ENCODE results near the gene TRPM4.
A peak's percentile ranks its signal among the peaks of the same experiment; 100 is the strongest.
"Not testable (repeated sequence)": the region's sequence is repeated elsewhere in the genome, so short reads cannot be mapped to it uniquely, and the experiment has no call there.

The TRPM4 gene

GRCh38 chr19:49224441-49224840, 66.8 kb downstream of the TRPM4 start:
- FAIRE-seq = not testable (repeated sequence)

GRCh38 chr19:49224879-49225278, 67.3 kb downstream of the TRPM4 start:
- DNase-seq (ENCODE audit: low spot score) (peak; percentile 55), FAIRE-seq (no peak)

More at GRCh38 chr19:49224441-49224840, 66.8 kb downstream of the TRPM4 start:
- DNase-seq (ENCODE audit: low spot score) = not testable (repeated sequence)

- DNase-seq (ENCODE audit: low spot score) (no peak), FAIRE-seq (no peak)
Measured at GRCh38 chr19:49229416-49229815, 71.8 kb downstream of the TRPM4 start.

GRCh38 chr19:49231389-49231788, 73.8 kb downstream of the TRPM4 start:
- DNase-seq (ENCODE audit: low spot score) (no peak), FAIRE-seq (no peak)

- FAIRE-seq = no peak
- no peak for DNase-seq (ENCODE audit: low spot score)
Measured at GRCh38 chr19:49231804-49232203, 74.2 kb downstream of the TRPM4 start.

- no peak for DNase-seq (ENCODE audit: low spot score)
- FAIRE-seq = no peak
Measured at GRCh38 chr19:49233163-49233562, 75.6 kb downstream of the TRPM4 start.

GRCh38 chr19:49241769-49242168, 84.2 kb downstream of the TRPM4 start:
- FAIRE-seq (no peak), DNase-seq (ENCODE audit: low spot score) (no peak)

- FAIRE-seq (no peak), DNase-seq (ENCODE audit: low spot score) (no peak)
Measured at GRCh38 chr19:49243129-49243528, 85.5 kb downstream of the TRPM4 start.

- FAIRE-seq (no peak), DNase-seq (ENCODE audit: low spot score) (no peak)
Measured at GRCh38 chr19:49243726-49244125, 86.1 kb downstream of the TRPM4 start.

- FAIRE-seq = no peak
Measured at GRCh38 chr19:49244256-49244655, 86.7 kb downstream of the TRPM4 start.

GRCh38 chr19:49247676-49248075, 90.1 kb downstream of the TRPM4 start:
- DNase-seq (ENCODE audit: low spot score) = no peak
- no peak for FAIRE-seq

More at GRCh38 chr19:49244256-49244655, 86.7 kb downstream of the TRPM4 start:
- no peak for DNase-seq (ENCODE audit: low spot score)

GRCh38 chr19:49249933-49250332, 92.3 kb downstream of the TRPM4 start:
- DNase-seq (ENCODE audit: low spot score) (no peak), FAIRE-seq (no peak)

- DNase-seq (ENCODE audit: low spot score) (no peak), FAIRE-seq (no peak)
Measured at GRCh38 chr19:49255674-49256073, 98.1 kb downstream of the TRPM4 start.

- DNase-seq (ENCODE audit: low spot score) (no peak), FAIRE-seq (no peak)
Measured at GRCh38 chr19:49256691-49257090, 99.1 kb downstream of the TRPM4 start.

All from RCC 7860 (cell line).